Nephron (organoid): ENCODE results near the gene INTS3.
A peak's percentile ranks its signal among the peaks of the same experiment; 100 is the strongest.
"Not testable (repeated sequence)": the region's sequence is repeated elsewhere in the genome, so short reads cannot be mapped to it uniquely, and the experiment has no call there.

Experiments used
- H3K27ac Mint-ChIP-seq, 3 experiments: 2 replicates each; pipeline ENCODE4 v1.8.0; 2020; ENCODE audit warnings: mixed read lengths in 3 of 3, mild to moderate bottlenecking in 2 of 3, moderate library complexity in 1 of 3
- H3K27me3 Mint-ChIP-seq: 2 replicates; pipeline ENCODE4 v1.8.0; 2021; ENCODE audit warnings: low read depth, mild to moderate bottlenecking, moderate library complexity, mixed read lengths
- H3K36me3 Mint-ChIP-seq: 2 replicates; pipeline ENCODE4 v1.8.0; 2020; ENCODE audit warnings: low read depth, mixed read lengths
- H3K4me1 Mint-ChIP-seq: 2 replicates; pipeline ENCODE4 v1.8.0; 2020; ENCODE audit warnings: mixed read lengths
- H3K4me3 Mint-ChIP-seq, 3 experiments: 2 replicates each; pipeline ENCODE4 v1.8.0; 2020; ENCODE audit warnings: mild to moderate bottlenecking in 3 of 3, mixed read lengths in 3 of 3, moderate library complexity in 2 of 3
- H3K9me3 Mint-ChIP-seq: 2 replicates; pipeline ENCODE4 v1.8.0; 2020; ENCODE audit warnings: mixed read lengths
- CTCF ChIP-seq, 3 experiments: fragments of 200-600 bp; sonication (generic); IDR thresholded peaks; one replicate each; pipeline ENCODE4 v1.5.0; 2021; ENCODE audit warnings: antibody characterized with exemption in 3 of 3; ENCODE audit not compliant: unreplicated experiment in 3 of 3

Gene INTS3

GRCh38 chr1:153723687-153724086, 4.2 kb upstream of the INTS3 start:
- Mint-ChIP-seq H3K4me1 (peaks cover 14% of the 10 kb centered on the region), H3K27ac (no peak overlapping the region), H3K9me3 (no peaks in the 10 kb centered on the region), H3K36me3 (no peaks in the 10 kb centered on the region), H3K4me3 (no peak overlapping the region), H3K27me3 (peaks cover 3% of the 10 kb centered on the region)
- no peak for TF ChIP-seq CTCF (IDR thresholded peaks at IDR 0.05; ENCODE audit: unreplicated experiment in 3 of 3)

GRCh38 chr1:153724634-153725033, 3.2 kb upstream of the INTS3 start:
- not testable (repeated sequence) for H3K9me3 Mint-ChIP-seq, H3K27me3 Mint-ChIP-seq, H3K36me3 Mint-ChIP-seq, H3K4me3 Mint-ChIP-seq, H3K27ac Mint-ChIP-seq
- H3K4me1 Mint-ChIP-seq: peaks cover 23% of the 10 kb centered on the region

GRCh38 chr1:153728305-153729066, 636 bp downstream of the INTS3 start:
- TF ChIP-seq CTCF (IDR thresholded peaks at IDR 0.05; ENCODE audit: unreplicated experiment in 3 of 3): no peak
- H3K36me3 Mint-ChIP-seq: peaks cover 8% of the 10 kb centered on the region
- H3K9me3 Mint-ChIP-seq: no peaks in the 10 kb centered on the region
- peak overlapping the region; percentile 84 to 98 (median 97) for H3K27ac Mint-ChIP-seq
- H3K4me1 Mint-ChIP-seq: peaks cover 40% of the 10 kb centered on the region
- peak overlapping the region; percentile 98 to 99 (median 98) for H3K4me3 Mint-ChIP-seq
- H3K27me3 Mint-ChIP-seq: peaks cover 3% of the 10 kb centered on the region

- Mint-ChIP-seq H3K4me3 (peak overlapping the region; percentile 75 to 99 (median 82)), H3K36me3 (peaks cover 19% of the 10 kb centered on the region), H3K9me3 (no peaks in the 10 kb centered on the region), H3K4me1 (peaks cover 49% of the 10 kb centered on the region), H3K27me3 (peaks cover 3% of the 10 kb centered on the region), H3K27ac (peak overlapping the region; percentile 60 to 84 (median 72))
- no peak for TF ChIP-seq CTCF (IDR thresholded peaks at IDR 0.05; ENCODE audit: unreplicated experiment in 3 of 3)
Observed at GRCh38 chr1:153730468-153730988, 2.7 kb downstream of the INTS3 start.

GRCh38 chr1:153733970-153734369, 6.1 kb downstream of the INTS3 start:
- Mint-ChIP-seq H3K4me3 (no peak overlapping the region), H3K9me3 (no peaks in the 10 kb centered on the region), H3K36me3 (peaks cover 28% of the 10 kb centered on the region), H3K27me3 (no peaks in the 10 kb centered on the region), H3K4me1 (peaks cover 32% of the 10 kb centered on the region), H3K27ac (peak overlapping the region; percentile 78 to 95 (median 84))
- TF ChIP-seq CTCF (IDR thresholded peaks at IDR 0.05; ENCODE audit: unreplicated experiment in 3 of 3): no peak

- peaks cover 26% of the 10 kb centered on the region for H3K4me1 Mint-ChIP-seq
- H3K9me3 Mint-ChIP-seq: no peaks in the 10 kb centered on the region
- no peak overlapping the region for H3K4me3 Mint-ChIP-seq
- no peak for TF ChIP-seq CTCF (IDR thresholded peaks at IDR 0.05; ENCODE audit: unreplicated experiment in 3 of 3)
- no peaks in the 10 kb centered on the region for H3K27me3 Mint-ChIP-seq
- peaks cover 28% of the 10 kb centered on the region for H3K36me3 Mint-ChIP-seq
- peak overlapping the region; percentile 78 to 95 (median 84) for H3K27ac Mint-ChIP-seq
Observed at GRCh38 chr1:153734396-153735089, 6.7 kb downstream of the INTS3 start.
